Measurements from ENCODE around the gene SPG7.
A peak's percentile ranks its signal among the peaks of the same experiment; 100 is the strongest.
"Not testable (repeated sequence)": the region's sequence is repeated elsewhere in the genome, so short reads cannot be mapped to it uniquely, and the experiment has no call there.

The SPG7 gene

GRCh38 chr16:89582614-89583196, 74.5 kb downstream of the SPG7 start:
- DNase-seq, result no peak

DNA sequence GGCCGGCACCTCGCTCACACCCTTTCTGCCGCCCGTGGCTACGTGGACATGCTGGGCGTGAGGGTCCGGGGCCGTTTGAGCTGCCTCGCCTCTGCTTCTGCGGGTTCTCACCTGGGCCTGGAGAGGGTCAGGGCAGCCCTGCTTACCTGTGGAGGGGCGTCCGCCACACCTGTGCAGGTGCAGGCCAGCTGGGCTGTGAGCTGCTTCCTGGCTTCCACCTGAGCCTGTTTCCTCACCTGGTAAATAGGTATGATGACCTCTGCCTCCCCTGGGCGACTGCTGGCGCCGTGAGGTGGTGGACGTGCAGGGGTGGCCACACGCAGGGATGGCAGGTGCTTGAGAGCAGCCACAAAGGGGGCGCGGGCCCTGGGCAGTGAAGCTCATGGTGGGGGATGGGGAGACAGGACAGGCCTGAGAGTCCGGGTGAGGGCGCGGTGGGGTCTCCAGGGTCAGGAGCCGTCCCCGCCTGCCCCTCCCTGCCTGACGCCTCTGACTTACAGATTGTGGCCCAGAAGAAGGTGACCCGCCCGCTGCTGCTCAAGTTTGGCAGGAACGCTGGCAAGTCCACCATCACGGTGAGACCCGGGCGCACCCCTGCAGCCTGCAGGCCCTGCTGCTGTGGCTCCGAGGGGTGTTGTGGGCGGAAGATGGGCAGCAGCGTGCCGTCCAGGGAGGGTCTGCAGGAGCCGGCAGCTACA, 75.1 kb downstream of the SPG7 start:
- DNase-seq, result no peak

DNA sequence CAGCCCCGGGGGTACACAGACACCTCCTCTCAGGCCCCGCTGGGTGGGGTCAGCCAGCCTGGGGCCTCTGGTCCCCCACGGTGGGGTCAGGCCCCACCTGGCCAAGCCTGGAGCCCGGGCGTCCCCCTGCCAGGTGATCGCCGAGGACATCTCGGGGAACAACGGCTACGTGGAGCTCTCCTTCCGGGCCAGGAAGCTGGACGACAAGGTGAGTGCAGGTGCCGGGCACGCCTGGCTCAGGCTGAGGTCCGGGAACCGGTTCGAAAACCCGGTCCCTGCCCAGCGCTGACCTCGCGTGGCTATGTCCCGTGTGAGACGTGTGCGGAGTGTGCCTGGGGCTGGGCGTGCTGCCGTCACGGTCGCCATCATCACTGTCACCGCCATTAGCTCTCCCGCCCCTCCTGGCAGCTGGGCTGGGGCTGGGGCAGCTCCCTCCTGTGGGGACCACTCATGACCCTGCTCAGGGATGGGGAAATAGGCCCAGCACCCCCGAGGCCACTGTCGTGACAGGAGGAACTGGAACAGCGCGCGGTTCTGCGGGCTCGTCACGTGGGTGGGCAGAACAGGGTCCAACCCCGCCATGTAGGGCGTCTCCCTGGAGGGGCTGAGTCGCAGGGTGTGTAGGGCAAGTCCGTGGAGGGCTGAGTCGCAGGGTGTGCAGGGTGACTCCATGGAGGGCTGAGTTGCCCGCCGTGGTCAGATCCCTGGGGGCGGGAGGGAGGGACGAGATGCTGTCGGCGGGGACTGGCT, 75.9 kb downstream of the SPG7 start:
- no peak for DNase-seq

DNA sequence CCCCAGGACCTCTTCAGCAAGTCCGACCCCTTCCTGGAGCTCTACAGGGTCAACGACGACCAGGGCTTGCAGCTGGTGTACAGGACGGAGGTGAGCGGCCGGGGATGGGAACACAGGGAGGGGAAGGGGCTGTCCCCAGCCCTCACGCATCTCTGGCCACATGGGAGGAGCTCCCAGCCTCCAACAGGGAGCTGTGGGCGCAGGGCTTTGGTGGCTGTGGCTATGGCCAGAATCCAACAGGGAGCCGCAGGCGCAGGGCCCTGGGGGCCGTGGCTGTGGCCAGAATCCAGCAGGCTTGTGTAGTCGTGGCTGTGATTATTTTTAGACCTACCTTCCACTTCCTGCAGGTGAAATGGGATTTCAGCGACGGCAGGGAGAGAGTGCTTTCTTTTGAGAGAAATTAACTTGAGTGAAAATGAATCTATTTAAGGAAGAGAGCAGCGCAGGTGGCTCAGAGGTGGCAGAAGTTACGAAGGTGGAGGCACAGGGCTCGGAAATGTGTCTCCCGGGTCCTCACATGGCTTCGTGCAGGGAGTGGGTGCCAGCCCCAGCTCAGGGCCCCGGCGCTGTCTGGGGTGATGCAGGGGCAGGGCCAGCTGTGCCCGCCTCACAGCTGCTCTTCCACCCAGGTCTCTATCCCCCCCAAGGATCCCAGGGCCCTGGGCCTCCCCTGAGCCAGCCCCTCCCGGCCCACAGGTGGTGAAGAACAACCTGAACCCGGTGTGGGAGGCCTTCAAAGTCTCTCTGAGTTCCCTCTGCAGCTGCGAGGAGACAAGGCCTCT, 76.8 kb downstream of the SPG7 start:
- no peak for DNase-seq

- no peak for DNase-seq
Observed at GRCh38 chr16:89586218-89586617, 78.0 kb downstream of the SPG7 start.

DNA sequence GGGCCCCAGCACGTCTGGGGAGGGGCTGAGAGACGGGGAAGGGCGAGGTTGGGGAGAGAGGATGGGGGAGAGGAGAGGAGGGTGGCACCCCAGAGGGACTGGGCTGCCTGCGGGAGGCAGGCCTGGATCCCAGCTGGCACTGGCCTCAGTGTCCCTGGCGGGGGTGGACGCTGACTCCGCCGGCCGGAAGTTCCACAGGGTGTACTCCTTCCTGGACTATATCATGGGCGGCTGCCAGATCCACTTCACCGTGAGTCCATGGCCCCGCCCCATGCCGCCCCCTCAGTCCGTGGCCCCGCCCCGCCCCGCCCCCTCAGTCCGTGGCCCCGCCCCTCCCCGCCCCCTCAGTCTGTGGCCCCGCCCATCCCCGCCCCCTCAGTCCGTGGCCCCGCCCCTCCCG, 78.7 kb downstream of the SPG7 start:
- DNase-seq, result no peak

DNA sequence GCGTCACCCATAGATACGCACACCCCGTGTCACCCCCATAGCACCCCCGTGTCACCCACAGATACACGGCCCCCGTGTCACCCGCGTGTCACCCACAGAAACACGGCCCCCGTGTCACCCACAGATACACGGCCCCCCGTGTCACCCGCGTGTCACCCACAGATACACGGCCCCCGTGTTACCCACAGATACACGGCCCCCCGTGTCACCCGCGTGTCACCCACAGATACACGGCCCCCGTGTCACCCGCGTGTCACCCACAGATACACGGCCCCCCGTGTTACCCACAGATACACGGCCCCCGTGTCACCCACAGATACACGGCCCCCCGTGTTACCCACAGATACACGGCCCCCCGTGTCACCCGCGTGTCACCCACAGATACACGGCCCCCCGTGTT, 79.5 kb downstream of the SPG7 start:
- not testable (repeated sequence) for DNase-seq

- DNase-seq, result no peak
Observed at GRCh38 chr16:89588413-89589109, 80.4 kb downstream of the SPG7 start.

GRCh38 chr16:89589241-89589926, 81.2 kb downstream of the SPG7 start:
- DNase-seq, result no peak

GRCh38 chr16:89593841-89594240, 85.6 kb downstream of the SPG7 start:
- no peak for DNase-seq

- DNase-seq, result no peak
Observed at GRCh38 chr16:89595330-89596060, 87.3 kb downstream of the SPG7 start.

GRCh38 chr16:89596061-89596689, 88.0 kb downstream of the SPG7 start:
- DNase-seq, result no peak

DNA sequence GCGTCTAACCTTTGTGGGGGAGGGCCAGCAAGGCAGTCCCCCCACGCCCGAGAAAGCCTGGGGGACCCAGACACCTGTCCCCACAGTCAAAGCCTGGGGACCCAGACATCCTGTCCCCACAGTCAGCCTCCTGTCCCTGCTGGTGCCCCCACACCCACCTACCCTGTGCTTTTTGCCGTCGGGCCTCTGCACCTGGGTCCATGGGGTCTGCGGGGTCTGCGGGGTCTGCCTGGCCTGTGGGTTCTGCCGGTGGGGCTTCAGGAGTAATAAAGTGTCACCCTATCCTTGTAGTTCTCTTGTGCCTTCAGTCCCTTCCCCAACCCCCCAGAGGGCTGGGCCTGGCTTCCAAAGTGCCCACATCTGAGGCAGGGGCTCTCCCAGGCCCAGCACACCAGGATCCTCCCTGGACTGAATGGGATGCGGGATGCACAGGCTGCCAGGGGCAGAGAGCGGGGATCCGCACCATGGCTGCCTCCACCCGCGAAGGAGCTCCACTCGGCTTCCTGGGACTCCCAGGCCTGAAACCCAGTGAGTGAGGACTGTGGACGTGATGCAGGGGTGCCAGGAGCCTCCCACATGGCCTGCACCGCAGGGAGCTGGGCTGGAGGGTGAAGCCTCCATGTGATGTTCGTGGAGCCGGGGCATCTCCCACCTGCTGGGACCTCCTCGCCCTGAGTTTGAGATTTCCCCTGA, 88.9 kb downstream of the SPG7 start:
- DNase-seq, result no peak

DNA sequence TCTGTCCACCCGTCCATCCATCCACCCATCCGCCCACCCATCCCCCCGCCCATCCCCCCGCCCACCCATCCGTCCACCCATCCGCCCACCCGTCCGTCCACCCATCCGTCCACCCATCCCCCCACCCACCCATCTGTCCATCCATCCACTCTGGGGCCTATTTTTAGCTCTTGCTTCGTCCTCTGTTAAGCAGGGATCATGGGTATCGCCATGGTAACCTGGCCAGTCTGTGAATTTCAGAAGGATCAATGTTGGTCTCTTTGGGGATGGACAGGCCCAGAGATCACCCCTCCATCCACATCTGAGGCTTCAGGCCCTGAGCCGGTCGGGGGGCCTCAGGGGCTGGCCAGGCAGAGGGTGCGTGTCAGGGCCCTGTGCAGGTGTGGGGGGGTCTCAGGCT, 90.0 kb downstream of the SPG7 start:
- DNase-seq, result no peak

GRCh38 chr16:89599451-89599858, 91.3 kb downstream of the SPG7 start:
- DNase-seq, result no peak

GRCh38 chr16:89599902-89600301, 91.7 kb downstream of the SPG7 start:
- DNase-seq, result no peak

DNA sequence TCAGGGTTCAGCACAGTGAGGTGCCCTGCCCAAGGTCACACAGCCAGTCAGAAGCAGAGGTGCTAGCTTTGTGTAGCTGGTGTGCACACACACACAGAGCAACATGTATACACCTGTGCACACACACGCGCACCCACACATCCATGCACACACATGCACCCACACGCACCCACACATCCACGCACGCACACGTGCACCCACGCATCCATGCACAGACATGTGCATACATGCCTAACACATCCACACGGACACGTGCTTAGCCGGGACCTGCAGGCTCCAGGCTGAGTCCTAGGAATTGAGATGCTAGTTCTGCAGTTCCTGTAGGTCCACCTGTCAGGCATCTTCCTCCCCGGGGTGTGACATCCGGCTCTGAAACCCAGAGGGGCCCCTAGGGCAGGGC, 92.2 kb downstream of the SPG7 start:
- DNase-seq, result no peak

GRCh38 chr16:89600956-89601355, 92.8 kb downstream of the SPG7 start:
- no peak for DNase-seq

DNA sequence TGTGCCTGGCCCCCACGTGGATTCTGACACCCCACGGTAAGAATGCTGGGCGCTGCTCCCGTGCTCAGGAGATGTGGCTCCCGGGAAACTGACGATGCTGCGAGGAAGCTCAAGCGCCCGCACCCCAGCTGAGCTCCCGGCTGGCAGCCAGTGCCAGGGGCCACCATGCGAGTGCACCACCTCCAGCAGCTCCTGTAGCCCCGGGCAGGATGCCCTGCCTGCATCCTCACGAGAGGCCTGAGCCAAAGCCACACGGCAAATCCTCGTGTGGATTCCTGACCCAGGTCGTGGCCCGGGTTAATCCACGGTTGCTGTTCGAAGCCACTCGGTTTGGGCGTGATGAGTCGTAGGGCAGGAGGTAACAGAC, 93.7 kb downstream of the SPG7 start:
- DNase-seq, result no peak

DNA sequence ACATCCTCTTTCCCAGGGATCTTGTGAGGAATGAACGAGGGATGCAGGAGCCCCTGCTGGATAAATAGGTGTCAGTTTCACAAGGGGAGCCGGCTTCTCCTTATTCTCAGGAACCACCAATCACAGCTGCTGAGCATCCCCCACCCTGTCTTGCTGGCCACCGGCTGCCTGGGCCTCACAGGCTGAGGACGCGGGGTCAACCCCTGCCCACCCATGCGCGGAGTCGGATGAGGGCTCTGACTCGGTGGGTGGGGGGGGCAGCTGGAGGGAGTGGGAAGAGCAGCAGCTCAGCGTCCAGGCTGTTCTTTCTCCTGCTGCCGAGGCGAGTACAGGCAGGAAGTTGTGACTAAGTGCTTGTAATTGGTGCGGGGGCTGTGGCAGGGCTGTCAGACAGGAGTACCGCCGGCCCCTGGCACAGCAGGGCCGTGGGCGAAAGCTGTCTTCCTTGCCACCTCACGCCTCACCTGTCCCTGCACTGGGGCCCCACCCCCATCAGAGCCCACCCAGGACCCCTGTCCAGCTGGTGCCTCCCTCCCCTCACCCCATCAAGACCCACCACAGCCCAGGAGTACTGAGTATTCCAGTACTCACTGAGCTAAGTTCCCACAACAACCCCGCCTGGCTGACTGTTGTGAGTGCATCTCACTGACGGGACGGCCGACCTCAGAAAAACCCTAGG, 94.2 kb downstream of the SPG7 start:
- DNase-seq, result peak; percentile 33

Data from KG1 (cell line).